HepG2 (cell line): ENCODE data around the gene HOXB4.

Experiments used
- CEBPB ChIP-seq: IDR thresholded peaks from 2 replicates; pipeline ENCODE4 v1.6.1; 2011; ENCODE audit warnings: low read depth, low read length, improper control_type of control experiment, borderline replicate concordance
- CREB3 ChIP-seq: sonication (generic); formaldehyde crosslinking; IDR thresholded peaks from 2 replicates; pipeline ENCODE4 v1.5.0; 2020; ENCODE audit warnings: missing genetic modification reagents
- CTCF ChIP-seq: sonication (generic); formaldehyde crosslinking; IDR thresholded peaks from 2 replicates; pipeline ENCODE4 v1.5.0; 2020; ENCODE audit warnings: mild to moderate bottlenecking, missing genetic modification reagents, moderate library complexity
- ETS1 ChIP-seq: sonication (generic); formaldehyde crosslinking; IDR thresholded peaks from 2 replicates; pipeline ENCODE4 v1.4.0; 2020; ENCODE audit warnings: missing genetic modification reagents
- JUND ChIP-seq: sonication (generic); formaldehyde crosslinking; IDR thresholded peaks from 2 replicates; pipeline ENCODE4 v1.8.0; 2022; ENCODE audit warnings: mild to moderate bottlenecking, missing genetic modification reagents
- MED8 ChIP-seq: sonication (generic); formaldehyde crosslinking; IDR thresholded peaks from 2 replicates; pipeline ENCODE4 v1.8.1; 2023; ENCODE audit warnings: mild to moderate bottlenecking, missing genetic modification reagents; ENCODE audit not compliant: insufficient replicate concordance
- POLR2A ChIP-seq, 2 experiments: IDR thresholded peaks; 2 replicates each; pipeline ENCODE4 v1.6.1; 2011; ENCODE audit warnings: low read depth in 2 of 2, low read length in 2 of 2, mild to moderate bottlenecking in 1 of 2, moderate library complexity in 1 of 2; ENCODE audit not compliant: insufficient read depth in 1 of 2

- TF ChIP-seq CEBPB, result no peak
- no peak for TF ChIP-seq JUND
- TF ChIP-seq CTCF, result no peak
- no peak for TF ChIP-seq POLR2A (IDR thresholded peaks at IDR 0.05; ENCODE audit: insufficient read depth in 1 of 2, low read depth in 2 of 2, low read length in 2 of 2)
- no peak for TF ChIP-seq CREB3 (CRISPR knock-in tag)
- no peak for TF ChIP-seq MED8 (CRISPR knock-in tag)
- TF ChIP-seq ETS1 (CRISPR knock-in tag), result no peak
Observed at GRCh38 chr17:48566717-48567116, 11.4 kb downstream of the HOXB4 start.
